ENCODE measurements around the gene CPED1.

Gene CPED1

GRCh38 chr7:121197455-121197854, 208.9 kb downstream of the CPED1 start:
- Histone ChIP-seq H3K79me1 (replicated peaks; ENCODE audit: low read length, poor library complexity, severe bottlenecking) (no peaks in the 10 kb centered on the region), H3K4me2 (ENCODE audit: low read length, poor library complexity, severe bottlenecking) (no peak overlapping the region), H2BK120ac (ENCODE audit: low read depth, low read length) (no peak overlapping the region), H3K27me3 (ENCODE audit: control insufficient read depth in 1 of 2, insufficient read depth in 1 of 2, low read length in 2 of 2) (no peaks in the 10 kb centered on the region), H2BK15ac (ENCODE audit: low read depth, poor library complexity, severe bottlenecking) (no peak overlapping the region), H2AFZ (ENCODE audit: low read depth, low read length) (peak overlapping the region; percentile 14), H3K18ac (ENCODE audit: low read depth in 1 of 2, low read length in 2 of 2) (no peak overlapping the region), H3K4ac (ENCODE audit: low read depth in 1 of 2, low read length in 2 of 2) (no peak overlapping the region), H3K9ac (ENCODE audit: low read length) (no peak overlapping the region), H4K91ac (ENCODE audit: low read length) (no peak overlapping the region), H4K8ac (ENCODE audit: low read length) (no peak overlapping the region), H2BK5ac (ENCODE audit: low read depth, low read length, poor library complexity, severe bottlenecking) (no peak overlapping the region), H3K14ac (ENCODE audit: low read length in 2 of 2) (no peak overlapping the region), H3K4me1 (ENCODE audit: control insufficient read depth, insufficient read depth, low read depth, low read length) (peaks cover 2% of the 10 kb centered on the region), H2AK5ac (ENCODE audit: low read length, severe bottlenecking) (no peak overlapping the region), H2BK12ac (ENCODE audit: low read length in 2 of 2) (no peak overlapping the region), H3K9me3 (ENCODE audit: control insufficient read depth, low read length) (no peaks in the 10 kb centered on the region), H3K23ac (ENCODE audit: low read length in 2 of 2) (no peak overlapping the region), H3K4me3 (ENCODE audit: insufficient read depth in 1 of 2, low read depth in 1 of 2, low read length in 2 of 2) (no peak overlapping the region), H3K27ac (ENCODE audit: low read length, poor library complexity, severe bottlenecking) (no peak overlapping the region), H3K36me3 (ENCODE audit: control insufficient read depth in 1 of 2, insufficient read depth in 2 of 2, low read depth in 1 of 2, low read length in 2 of 2) (no peaks in the 10 kb centered on the region)
- WGBS = over 99% methylated on average over 3 of the region's 3 CpGs
- DNase-seq = no peak

- H3K9me3 ChIP-seq (ENCODE audit: control insufficient read depth, low read length) = no peaks in the 10 kb centered on the region
- H2BK120ac ChIP-seq (ENCODE audit: low read depth, low read length) = no peak overlapping the region
- H3K9ac ChIP-seq (ENCODE audit: low read length) = no peak overlapping the region
- no peak overlapping the region for H3K4me2 ChIP-seq (ENCODE audit: low read length, poor library complexity, severe bottlenecking)
- H2AFZ ChIP-seq (ENCODE audit: low read depth, low read length) = no peak overlapping the region
- H2AK5ac ChIP-seq (ENCODE audit: low read length, severe bottlenecking) = no peak overlapping the region
- no peak overlapping the region for H3K14ac ChIP-seq (ENCODE audit: low read length in 2 of 2)
- H2BK12ac ChIP-seq (ENCODE audit: low read length in 2 of 2) = no peak overlapping the region
- no peak overlapping the region for H4K91ac ChIP-seq (ENCODE audit: low read length)
- no peak for DNase-seq
- no peaks in the 10 kb centered on the region for H3K79me1 ChIP-seq (replicated peaks; ENCODE audit: low read length, poor library complexity, severe bottlenecking)
- H3K4me1 ChIP-seq (ENCODE audit: control insufficient read depth, insufficient read depth, low read depth, low read length) = peaks cover 2% of the 10 kb centered on the region
- H3K4ac ChIP-seq (ENCODE audit: low read depth in 1 of 2, low read length in 2 of 2) = no peak overlapping the region
- WGBS = 91% methylated on average over 5 of the region's 6 CpGs
- no peak overlapping the region for H3K18ac ChIP-seq (ENCODE audit: low read depth in 1 of 2, low read length in 2 of 2)
- H2BK5ac ChIP-seq (ENCODE audit: low read depth, low read length, poor library complexity, severe bottlenecking) = no peak overlapping the region
- H3K23ac ChIP-seq (ENCODE audit: low read length in 2 of 2) = no peak overlapping the region
- H3K4me3 ChIP-seq (ENCODE audit: insufficient read depth in 1 of 2, low read depth in 1 of 2, low read length in 2 of 2) = no peak overlapping the region
- H3K27ac ChIP-seq (ENCODE audit: low read length, poor library complexity, severe bottlenecking) = no peak overlapping the region
- no peak overlapping the region for H2BK15ac ChIP-seq (ENCODE audit: low read depth, poor library complexity, severe bottlenecking)
- no peak overlapping the region for H4K8ac ChIP-seq (ENCODE audit: low read length)
- no peaks in the 10 kb centered on the region for H3K27me3 ChIP-seq (ENCODE audit: control insufficient read depth in 1 of 2, insufficient read depth in 1 of 2, low read length in 2 of 2)
- H3K36me3 ChIP-seq (ENCODE audit: control insufficient read depth in 1 of 2, insufficient read depth in 2 of 2, low read depth in 1 of 2, low read length in 2 of 2) = no peaks in the 10 kb centered on the region
Measured at GRCh38 chr7:121198502-121198901, 210.0 kb downstream of the CPED1 start.

- no peak overlapping the region for H4K8ac ChIP-seq (ENCODE audit: low read length)
- no peak overlapping the region for H2BK12ac ChIP-seq (ENCODE audit: low read length in 2 of 2)
- H4K91ac ChIP-seq (ENCODE audit: low read length) = no peak overlapping the region
- H3K23ac ChIP-seq (ENCODE audit: low read length in 2 of 2) = no peak overlapping the region
- H3K4me3 ChIP-seq (ENCODE audit: insufficient read depth in 1 of 2, low read depth in 1 of 2, low read length in 2 of 2) = no peak overlapping the region
- no peaks in the 10 kb centered on the region for H3K27me3 ChIP-seq (ENCODE audit: control insufficient read depth in 1 of 2, insufficient read depth in 1 of 2, low read length in 2 of 2)
- no peak overlapping the region for H2BK5ac ChIP-seq (ENCODE audit: low read depth, low read length, poor library complexity, severe bottlenecking)
- WGBS = 100% methylated on average over 2 of the region's 2 CpGs
- no peak overlapping the region for H3K14ac ChIP-seq (ENCODE audit: low read length in 2 of 2)
- H3K36me3 ChIP-seq (ENCODE audit: control insufficient read depth in 1 of 2, insufficient read depth in 2 of 2, low read depth in 1 of 2, low read length in 2 of 2) = peaks cover 0 to 2% of the 10 kb centered on the region in 2 experiments
- no peak overlapping the region for H3K9ac ChIP-seq (ENCODE audit: low read length)
- H3K18ac ChIP-seq (ENCODE audit: low read depth in 1 of 2, low read length in 2 of 2) = no peak overlapping the region
- no peaks in the 10 kb centered on the region for H3K79me1 ChIP-seq (replicated peaks; ENCODE audit: low read length, poor library complexity, severe bottlenecking)
- H3K4me2 ChIP-seq (ENCODE audit: low read length, poor library complexity, severe bottlenecking) = no peak overlapping the region
- no peak overlapping the region for H2AFZ ChIP-seq (ENCODE audit: low read depth, low read length)
- no peak overlapping the region for H2BK120ac ChIP-seq (ENCODE audit: low read depth, low read length)
- no peak overlapping the region for H3K27ac ChIP-seq (ENCODE audit: low read length, poor library complexity, severe bottlenecking)
- no peak for DNase-seq
- peaks cover 2% of the 10 kb centered on the region for H3K4me1 ChIP-seq (ENCODE audit: control insufficient read depth, insufficient read depth, low read depth, low read length)
- H3K4ac ChIP-seq (ENCODE audit: low read depth in 1 of 2, low read length in 2 of 2) = no peak overlapping the region
- no peak overlapping the region for H2BK15ac ChIP-seq (ENCODE audit: low read depth, poor library complexity, severe bottlenecking)
- H2AK5ac ChIP-seq (ENCODE audit: low read length, severe bottlenecking) = no peak overlapping the region
- no peaks in the 10 kb centered on the region for H3K9me3 ChIP-seq (ENCODE audit: control insufficient read depth, low read length)
Measured at GRCh38 chr7:121202125-121202524, 213.6 kb downstream of the CPED1 start.

GRCh38 chr7:121202834-121203233, 214.3 kb downstream of the CPED1 start:
- Histone ChIP-seq H3K23ac (ENCODE audit: low read length in 2 of 2) (no peak overlapping the region), H4K91ac (ENCODE audit: low read length) (no peak overlapping the region), H3K4me1 (ENCODE audit: control insufficient read depth, insufficient read depth, low read depth, low read length) (peaks cover 2% of the 10 kb centered on the region), H4K8ac (ENCODE audit: low read length) (no peak overlapping the region), H3K27me3 (ENCODE audit: control insufficient read depth in 1 of 2, insufficient read depth in 1 of 2, low read length in 2 of 2) (no peaks in the 10 kb centered on the region), H3K9ac (ENCODE audit: low read length) (no peak overlapping the region), H3K4me3 (ENCODE audit: insufficient read depth in 1 of 2, low read depth in 1 of 2, low read length in 2 of 2) (no peak overlapping the region), H3K79me1 (replicated peaks; ENCODE audit: low read length, poor library complexity, severe bottlenecking) (no peaks in the 10 kb centered on the region), H2BK12ac (ENCODE audit: low read length in 2 of 2) (no peak overlapping the region), H3K27ac (ENCODE audit: low read length, poor library complexity, severe bottlenecking) (no peak overlapping the region), H2AFZ (ENCODE audit: low read depth, low read length) (no peak overlapping the region), H2AK5ac (ENCODE audit: low read length, severe bottlenecking) (no peak overlapping the region), H3K36me3 (ENCODE audit: control insufficient read depth in 1 of 2, insufficient read depth in 2 of 2, low read depth in 1 of 2, low read length in 2 of 2) (peaks cover 0 to 2% of the 10 kb centered on the region in 2 experiments), H3K4ac (ENCODE audit: low read depth in 1 of 2, low read length in 2 of 2) (no peak overlapping the region), H2BK120ac (ENCODE audit: low read depth, low read length) (no peak overlapping the region), H2BK5ac (ENCODE audit: low read depth, low read length, poor library complexity, severe bottlenecking) (no peak overlapping the region), H3K14ac (ENCODE audit: low read length in 2 of 2) (no peak overlapping the region), H3K18ac (ENCODE audit: low read depth in 1 of 2, low read length in 2 of 2) (no peak overlapping the region), H3K9me3 (ENCODE audit: control insufficient read depth, low read length) (no peaks in the 10 kb centered on the region), H2BK15ac (ENCODE audit: low read depth, poor library complexity, severe bottlenecking) (no peak overlapping the region), H3K4me2 (ENCODE audit: low read length, poor library complexity, severe bottlenecking) (no peak overlapping the region)
- DNase-seq = no peak
- whole genome bisulfite sequencing = 92% methylated on average over 2 of the region's 2 CpGs

Data from mesenchymal stem cell (in vitro differentiated cells and primary cell).